Mesenchymal stem cell (in vitro differentiated cells and primary cell): ENCODE data around the gene PDZD2.
"Not testable (repeated sequence)": the region's sequence is repeated elsewhere in the genome, so short reads cannot be mapped to it uniquely, and the experiment has no call there.

Experiments
- DNase-seq: peaks from one replicate; pipeline ENCODE4 v3.0.0-alpha.2; 2013
- H2AFZ ChIP-seq: one replicate; pipeline ENCODE4 v1.6.1; 2013; ENCODE audit warnings: low read depth, mild to moderate bottlenecking, control low read depth, inconsistent platforms, low read length, moderate library complexity
- H2AK5ac ChIP-seq: 2 replicates; pipeline ENCODE4 v1.6.1; 2013; ENCODE audit warnings: low read length, moderate library complexity, mild to moderate bottlenecking, inconsistent platforms; ENCODE audit not compliant: severe bottlenecking
- H2BK120ac ChIP-seq: one replicate; pipeline ENCODE4 v1.6.1; 2013; ENCODE audit warnings: low read depth, mild to moderate bottlenecking, inconsistent platforms, low read length, moderate library complexity
- H2BK12ac ChIP-seq, 2 experiments: one replicate each; pipeline ENCODE4 v1.6.1; 2013; ENCODE audit warnings: inconsistent platforms in 2 of 2, low read length in 2 of 2, mild to moderate bottlenecking in 2 of 2, moderate library complexity in 2 of 2, control low read depth in 1 of 2
- H2BK15ac ChIP-seq: one replicate; pipeline ENCODE4 v1.6.1; 2013; ENCODE audit warnings: mild to moderate bottlenecking, low read depth, inconsistent platforms; ENCODE audit not compliant: poor library complexity, severe bottlenecking
- H2BK5ac ChIP-seq: 2 replicates; pipeline ENCODE4 v1.6.1; 2013; ENCODE audit warnings: low read depth, mild to moderate bottlenecking, low read length, control low read depth, inconsistent platforms; ENCODE audit not compliant: poor library complexity, severe bottlenecking
- H3K14ac ChIP-seq, 2 experiments: one replicate each; pipeline ENCODE4 v1.6.1; 2013; ENCODE audit warnings: inconsistent platforms in 2 of 2, low read length in 2 of 2, control low read depth in 1 of 2, mild to moderate bottlenecking in 1 of 2, moderate library complexity in 1 of 2
- H3K18ac ChIP-seq, 2 experiments: one replicate each; pipeline ENCODE4 v1.6.1; 2013; ENCODE audit warnings: inconsistent platforms in 2 of 2, low read length in 2 of 2, control low read depth in 1 of 2, low read depth in 1 of 2, mild to moderate bottlenecking in 1 of 2
- H3K23ac ChIP-seq, 2 experiments: one replicate each; pipeline ENCODE4 v1.6.1; 2013; ENCODE audit warnings: inconsistent platforms in 2 of 2, low read length in 2 of 2, mild to moderate bottlenecking in 2 of 2, moderate library complexity in 2 of 2, control low read depth in 1 of 2
- H3K27ac ChIP-seq: 2 replicates; pipeline ENCODE4 v1.5.1; 2013; ENCODE audit warnings: mild to moderate bottlenecking, moderate library complexity, low read length, control low read depth, inconsistent platforms; ENCODE audit not compliant: poor library complexity, severe bottlenecking
- H3K27me3 ChIP-seq, 2 experiments: 2 replicates each; pipeline versions ENCODE4 v1.6.1 to v1.7.0; 2013; ENCODE audit warnings: low read length in 2 of 2, mild to moderate bottlenecking in 2 of 2, moderate library complexity in 2 of 2, control low read depth in 1 of 2, inconsistent platforms in 1 of 2; ENCODE audit not compliant: control insufficient read depth in 1 of 2, insufficient read depth in 1 of 2
- H3K36me3 ChIP-seq, 2 experiments: 2 replicates each; pipeline versions ENCODE4 v1.6.1 to v1.7.0; 2013; ENCODE audit warnings: low read length in 2 of 2, control low read depth in 1 of 2, inconsistent platforms in 1 of 2, low read depth in 1 of 2, mild to moderate bottlenecking in 1 of 2; ENCODE audit not compliant: insufficient read depth in 2 of 2, control insufficient read depth in 1 of 2
- H3K4ac ChIP-seq, 2 experiments: one replicate each; pipeline ENCODE4 v1.6.1; 2013; ENCODE audit warnings: inconsistent platforms in 2 of 2, low read length in 2 of 2, mild to moderate bottlenecking in 2 of 2, moderate library complexity in 2 of 2, control low read depth in 1 of 2, low read depth in 1 of 2
- H3K4me1 ChIP-seq: 2 replicates; pipeline ENCODE4 v1.6.1; 2013; ENCODE audit warnings: low read depth, low read length, control low read depth; ENCODE audit not compliant: control insufficient read depth, insufficient read depth
- H3K4me2 ChIP-seq: 2 replicates; pipeline ENCODE4 v1.6.1; 2013; ENCODE audit warnings: low read length, mild to moderate bottlenecking, inconsistent platforms; ENCODE audit not compliant: poor library complexity, severe bottlenecking
- H3K4me3 ChIP-seq, 2 experiments: 2 replicates each; pipeline versions ENCODE4 v1.5.1 to v1.7.0; 2013; ENCODE audit warnings: low read length in 2 of 2, mild to moderate bottlenecking in 2 of 2, control low read depth in 1 of 2, low read depth in 1 of 2; ENCODE audit not compliant: insufficient read depth in 1 of 2
- H3K79me1 ChIP-seq: replicated peaks from 2 replicates; pipeline ENCODE4 v1.6.1; 2013; ENCODE audit warnings: mild to moderate bottlenecking, control low read depth, low read length, inconsistent platforms; ENCODE audit not compliant: poor library complexity, severe bottlenecking
- H3K9ac ChIP-seq: 2 replicates; pipeline ENCODE4 v1.7.0; 2013; ENCODE audit warnings: mild to moderate bottlenecking, low read length, moderate library complexity
- H3K9me3 ChIP-seq: 2 replicates; pipeline ENCODE4 v1.7.0; 2013; ENCODE audit warnings: mild to moderate bottlenecking, low read length; ENCODE audit not compliant: control insufficient read depth
- H4K8ac ChIP-seq: one replicate; pipeline ENCODE4 v1.6.1; 2013; ENCODE audit warnings: inconsistent platforms, mild to moderate bottlenecking, low read length, moderate library complexity
- H4K91ac ChIP-seq: one replicate; pipeline ENCODE4 v1.6.1; 2013; ENCODE audit warnings: mild to moderate bottlenecking, low read length, inconsistent platforms
- WGBS: methylation state at CpG from one replicate; pipeline ENCODE4 v1.1.7; 2013; ENCODE audit warnings: mixed read lengths; 5-methylcytosine and 5-hydroxymethylcytosine counted together

The PDZD2 gene

GRCh38 chr5:32116574-32117313 lies 477.8 kb downstream of the PDZD2 start:
- H3K4me1 ChIP-seq: peaks cover 5% of the 10 kb centered on the region

GRCh38 chr5:32118922-32119321 lies 480.0 kb downstream of the PDZD2 start:
- not testable (repeated sequence) for H3K27me3 ChIP-seq, H3K14ac ChIP-seq, H3K4me2 ChIP-seq, H2AK5ac ChIP-seq, H3K18ac ChIP-seq, H3K4me1 ChIP-seq, H3K27ac ChIP-seq, H2BK120ac ChIP-seq, H2BK15ac ChIP-seq, H2BK5ac ChIP-seq, H2AFZ ChIP-seq, H3K4ac ChIP-seq, H3K9me3 ChIP-seq, H4K8ac ChIP-seq, H4K91ac ChIP-seq, H3K4me3 ChIP-seq, DNase-seq, H3K23ac ChIP-seq, H3K9ac ChIP-seq, H2BK12ac ChIP-seq
- Histone ChIP-seq H3K36me3 (peaks cover 16 to 67% of the 10 kb centered on the region in 2 experiments), H3K79me1 (peaks cover 19% of the 10 kb centered on the region)
- 92% methylated on average over 7 of the region's 8 CpGs for WGBS

More at GRCh38 chr5:32116574-32117313, 477.8 kb downstream of the PDZD2 start:
- H2AFZ ChIP-seq: no peak overlapping the region
- H3K4me2 ChIP-seq: no peak overlapping the region
- no peak overlapping the region for H2AK5ac ChIP-seq
- H2BK15ac ChIP-seq: no peak overlapping the region
- no peak overlapping the region for H3K27ac ChIP-seq
- no peak overlapping the region for H3K14ac ChIP-seq
- H3K23ac ChIP-seq: no peak overlapping the region
- H3K9me3 ChIP-seq: no peaks in the 10 kb centered on the region
- no peak overlapping the region for H2BK120ac ChIP-seq
- H3K4me3 ChIP-seq: no peak overlapping the region
- H4K91ac ChIP-seq: no peak overlapping the region
- H3K36me3 ChIP-seq: peaks cover 25 to 63% of the 10 kb centered on the region in 2 experiments
- WGBS: 95% methylated on average over 3 of the region's 4 CpGs
- H2BK12ac ChIP-seq: no peak overlapping the region
- H3K18ac ChIP-seq: no peak overlapping the region
- H3K27me3 ChIP-seq: no peaks in the 10 kb centered on the region
- H4K8ac ChIP-seq: no peak overlapping the region
- H3K9ac ChIP-seq: peak overlapping the region; percentile 61
- H3K4ac ChIP-seq: no peak overlapping the region
- H3K79me1 ChIP-seq: peaks cover 18% of the 10 kb centered on the region
- no peak for DNase-seq
- H2BK5ac ChIP-seq: no peak overlapping the region

GRCh38 chr5:32123058-32123805 lies 484.3 kb downstream of the PDZD2 start:
- no peak for DNase-seq
- H3K23ac ChIP-seq: no peak overlapping the region
- H4K91ac ChIP-seq: no peak overlapping the region
- no peak overlapping the region for H2BK5ac ChIP-seq
- H3K4ac ChIP-seq: peak overlapping the region in 1 of 2 experiments; percentile 38
- no peaks in the 10 kb centered on the region for H3K9me3 ChIP-seq
- peaks cover 17% of the 10 kb centered on the region for H3K79me1 ChIP-seq
- H2AFZ ChIP-seq: no peak overlapping the region
- no peak overlapping the region for H3K4me3 ChIP-seq
- 98% methylated on average over 8 of the region's 8 CpGs for WGBS
- H3K27me3 ChIP-seq: no peaks in the 10 kb centered on the region
- H3K36me3 ChIP-seq: peaks cover 19 to 77% of the 10 kb centered on the region in 2 experiments
- no peak overlapping the region for H2BK120ac ChIP-seq
- no peak overlapping the region for H3K27ac ChIP-seq
- H3K4me1 ChIP-seq: peaks cover 2% of the 10 kb centered on the region
- no peak overlapping the region for H2BK12ac ChIP-seq
- no peak overlapping the region for H2BK15ac ChIP-seq
- no peak overlapping the region for H3K9ac ChIP-seq
- no peak overlapping the region for H3K4me2 ChIP-seq
- no peak overlapping the region for H2AK5ac ChIP-seq
- no peak overlapping the region for H3K14ac ChIP-seq
- no peak overlapping the region for H4K8ac ChIP-seq
- H3K18ac ChIP-seq: no peak overlapping the region

- Histone ChIP-seq H4K8ac (no peak overlapping the region), H3K4me2 (no peak overlapping the region), H3K14ac (no peak overlapping the region), H2BK120ac (no peak overlapping the region), H4K91ac (no peak overlapping the region), H3K4me1 (peaks cover 2% of the 10 kb centered on the region), H3K27me3 (no peaks in the 10 kb centered on the region), H3K36me3 (peaks cover 20 to 79% of the 10 kb centered on the region in 2 experiments), H3K4ac (no peak overlapping the region), H3K9ac (no peak overlapping the region), H3K18ac (no peak overlapping the region), H2AK5ac (no peak overlapping the region), H2BK5ac (no peak overlapping the region), H3K9me3 (no peaks in the 10 kb centered on the region), H3K79me1 (peaks cover 19% of the 10 kb centered on the region), H3K23ac (no peak overlapping the region), H2BK15ac (no peak overlapping the region), H3K27ac (no peak overlapping the region), H2BK12ac (no peak overlapping the region), H2AFZ (no peak overlapping the region), H3K4me3 (no peak overlapping the region)
- WGBS: 93% methylated on average over 5 of the region's 6 CpGs
- DNase-seq: no peak
Observed at GRCh38 chr5:32123889-32124676, 485.2 kb downstream of the PDZD2 start.
